HL-60/S4 treated with phorbol 12-myristate 13-acetate at 8.2 ng/mL for 4 days and 3 days (cell line): ENCODE measurements around the gene CPVL.

Source experiments
- in situ Hi-C: fragments of 300-500 bp; cut with MboI; formaldehyde crosslinking; loops from 2 replicates; pipeline ENCODE4 v1.15.0; 2022; ENCODE audit warnings: low sequenced_read_pairs

Gene CPVL

GRCh38 chr7:29053105-29053872 lies 93.0 kb downstream of the CPVL start:
- in situ Hi-C loops, result no loop called here

GRCh38 chr7:29046978-29047377 lies 99.4 kb downstream of the CPVL start:
- in situ Hi-C loops, result no loop called here

GRCh38 chr7:29045258-29046086 lies 100.9 kb downstream of the CPVL start:
- in situ Hi-C loops, result no loop called here

- in situ Hi-C loops, result no loop called here
Observed at GRCh38 chr7:29044554-29044953, 101.8 kb downstream of the CPVL start.

GRCh38 chr7:29043576-29043975 lies 102.8 kb downstream of the CPVL start:
- in situ Hi-C loops, result no loop called here

- in situ Hi-C loops, result no loop called here
Observed at GRCh38 chr7:29042824-29043231, 103.5 kb downstream of the CPVL start.

- in situ Hi-C loops, result no loop called here
Observed at GRCh38 chr7:29041991-29042390, 104.3 kb downstream of the CPVL start.

- in situ Hi-C loops, result no loop called here
Observed at GRCh38 chr7:29040579-29040925, 105.8 kb downstream of the CPVL start.

GRCh38 chr7:29039821-29040578 lies 106.3 kb downstream of the CPVL start:
- in situ Hi-C loops, result no loop called here

GRCh38 chr7:29038463-29038862 lies 107.9 kb downstream of the CPVL start:
- in situ Hi-C loops, result no loop called here

- in situ Hi-C loops, result no loop called here
Observed at GRCh38 chr7:29035044-29035740, 111.1 kb downstream of the CPVL start.

- in situ Hi-C loops, result no loop called here
Observed at GRCh38 chr7:29033584-29033983, 112.8 kb downstream of the CPVL start.

GRCh38 chr7:29032146-29032545 lies 114.2 kb downstream of the CPVL start:
- in situ Hi-C loops, result no loop called here

GRCh38 chr7:29030781-29031275 lies 115.5 kb downstream of the CPVL start:
- in situ Hi-C loops, result no loop called here

- in situ Hi-C loops, result no loop called here
Observed at GRCh38 chr7:29022291-29022988, 123.9 kb downstream of the CPVL start.

- in situ Hi-C loops, result no loop called here
Observed at GRCh38 chr7:29019896-29020295, 126.4 kb downstream of the CPVL start.

- in situ Hi-C loops, result no loop called here
Observed at GRCh38 chr7:29019387-29019786, 127.0 kb downstream of the CPVL start.

GRCh38 chr7:29017713-29018112 lies 128.6 kb downstream of the CPVL start:
- in situ Hi-C loops, result no loop called here

GRCh38 chr7:29014725-29015124 lies 131.6 kb downstream of the CPVL start:
- in situ Hi-C loops, result no loop called here

- in situ Hi-C loops, result no loop called here
Observed at GRCh38 chr7:29013931-29014330, 132.4 kb downstream of the CPVL start.
